Right lobe of liver (tissue), 6 donors: ENCODE measurements around the gene PGAM5. TPM values are rescaled to one million over a fixed set of nuclear protein-coding genes. Genes with fewer than 3 reads are reported as not detected.

Experiments
- ATAC-seq, 4 donors: fragments of 200-7000 bp; cut with Tn5 transposase; one replicate each; pipeline ENCODE4 v1.9.1; 2020; ENCODE audit warnings: mild to moderate bottlenecking in 4 of 4, moderate library complexity in 4 of 4
- DNase-seq, 3 donors: peaks; one replicate each; pipeline ENCODE4 v3.0.0-alpha.2; 2020
- H3K27ac ChIP-seq, 3 donors: fragments of 200-600 bp; one replicate each; pipeline ENCODE4 v1.8.0; 2022
- H3K27me3 ChIP-seq, 2 donors: fragments of 200-600 bp; one replicate each; pipeline ENCODE4 v1.8.0; 2022
- H3K36me3 ChIP-seq, 4 donors: fragments of 200-600 bp; sonication (generic) in 1 of 4; one replicate each; pipeline versions ENCODE4 v1.5.1 to v1.8.0; 2017 to 2022; ENCODE audit warnings: control low read depth in 1 of 4
- H3K4me1 ChIP-seq, 4 donors: fragments of 200-600 bp; sonication (generic) in 1 of 4; one replicate each; pipeline versions ENCODE4 v1.5.1 to v1.8.0; 2017 to 2022; ENCODE audit warnings: control low read depth in 1 of 4
- H3K4me3 ChIP-seq, 3 donors: fragments of 200-600 bp; one replicate each; pipeline ENCODE4 v1.8.0; 2022
- H3K9me3 ChIP-seq, 4 donors: fragments of 200-600 bp; sonication (generic) in 1 of 4; one replicate each; pipeline versions ENCODE4 v1.5.1 to v1.8.0; 2017 to 2022; ENCODE audit warnings: control low read depth in 1 of 4
- CTCF ChIP-seq, 4 donors: fragments of 200-600 bp in 3 of 4; fragments of 450-650 bp in 1 of 4; IDR thresholded peaks; one replicate each; pipeline versions ENCODE4 v1.5.1 to v1.8.0; 2016 to 2022; ENCODE audit warnings: antibody characterized with exemption in 4 of 4, mild to moderate bottlenecking in 2 of 4
- POLR2A ChIP-seq: fragments of 450-650 bp; IDR thresholded peaks from one replicate; pipeline ENCODE4 v1.6.1; 2017; ENCODE audit warnings: antibody characterized with exemption, mild to moderate bottlenecking
- WGBS: methylation state at CpG from one replicate; pipeline ENCODE4 v1.1.6; 2018; ENCODE audit warnings: low coverage, low lambda C conversion rate; ENCODE audit not compliant: insufficient coverage; ENCODE audit errors: missing lambda C conversion rate; 5-methylcytosine and 5-hydroxymethylcytosine counted together
- intact Hi-C, 2 donors: fragments of 100-400 bp; cut with DNase I; formaldehyde crosslinking; loops; one replicate each; pipeline versions ENCODE4 v1.11.2 to v1.14.1; 2022
- total RNA-seq, 6 experiments: library from RNA; depleted of rRNA in 2 of 6; stranded (reverse); fragments of >200 nt in 2 of 6; fragmentation: NEBNext Ultra II Directional in 3 of 6; extraction: Animal tissue kit (Norgen Biotek cat#: 25700) in 3 of 6; gene quantifications; one replicate each; pipeline versions ENCODE4 v1.1.0 to v1.2.4, GENCODE V29; 2016 to 2023
- donor health status: DM: no; HTN: yes; CAD: no.
- donor health status: DM: no; HTN: no; CAD: no.
- donor health status: DM: no; HTN: no; CAD: no.
- donor health status: DM: no; HTN: yes; CAD: no.
- donor health status: DM: no; HTN: yes; CAD: no.

PGAM5 gene
- total RNA-seq, 6 experiments from 2014 or later: 22.7 to 50.7 (median 27.6) TPM

GRCh38 chr12:132759359-132759758, 48.7 kb downstream of the PGAM5 start:
- TF ChIP-seq POLR2A (no peak), CTCF (IDR thresholded peaks at IDR 0.05) (no peak)
- H3K9me3 ChIP-seq: no peaks in the 10 kb centered on the region
- H3K27me3 ChIP-seq: no peaks in the 10 kb centered on the region
- no peak for ATAC-seq
- H3K36me3 ChIP-seq: peaks cover 0 to 6% (median 2%) of the 10 kb centered on the region in 4 donors
- no peak overlapping the region for H3K27ac ChIP-seq
- intact Hi-C loops: no loop called here
- WGBS: 90% methylated on average over 8 of the region's 8 CpGs
- no peak for DNase-seq
- no peak overlapping the region for H3K4me3 ChIP-seq
- peaks cover 0 to 6% (median 3%) of the 10 kb centered on the region in 4 donors for H3K4me1 ChIP-seq

- ATAC-seq: peak; percentile 11 to 52 (median 44)
- WGBS: under 1% methylated on average over 38 of the region's 97 CpGs
These were observed 50.6 kb downstream of the PGAM5 start, which contains the start of gene ANKLE2 for GRCh38 chr12:132761032-132761920. Gene ANKLE2 (minus strand): TSS chr12:132761832. CDS start chr12:132761798, 34 bp downstream.

GRCh38 chr12:132761921-132762583, 51.4 kb downstream of the PGAM5 start:
- 0% methylated on average over 6 of the region's 89 CpGs for WGBS
- DNase-seq (peak; percentile 88 to 92 (median 92)), ATAC-seq (peak; percentile 85 to 95 (median 94))
- H3K27me3 ChIP-seq: no peaks in the 10 kb centered on the region
- intact Hi-C loops: no loop called here
- H3K27ac ChIP-seq: peak overlapping the region; percentile 80 to 88 (median 87)
- TF ChIP-seq CTCF (IDR thresholded peaks at IDR 0.05) (peak; percentile 9 to 33 (median 30)), POLR2A (peak; percentile 76)
- peaks cover 0 to 6% (median 3%) of the 10 kb centered on the region in 4 donors for H3K4me1 ChIP-seq
- H3K36me3 ChIP-seq: no peaks in the 10 kb centered on the region
- no peaks in the 10 kb centered on the region for H3K9me3 ChIP-seq
- peak overlapping the region; percentile 40 to 91 (median 63) for H3K4me3 ChIP-seq

More at GRCh38 chr12:132761032-132761920, 50.6 kb downstream of the PGAM5 start, which contains the start of gene ANKLE2:
- no peaks in the 10 kb centered on the region for H3K9me3 ChIP-seq
- peak within 1 kb of the TSS; percentile 80 to 88 (median 87) for H3K27ac ChIP-seq
- peak within 1 kb of the TSS; percentile 80 to 91 (median 81) for H3K4me3 ChIP-seq
- DNase-seq: peak; percentile 55 to 70 (median 61)
- H3K4me1 ChIP-seq: peaks cover 0 to 6% (median 3%) of the 10 kb centered on the region in 4 donors
- TF ChIP-seq CTCF (IDR thresholded peaks at IDR 0.05) (no peak), POLR2A (no peak)
- no peaks in the 10 kb centered on the region for H3K27me3 ChIP-seq
- no peaks in the 10 kb centered on the region for H3K36me3 ChIP-seq
- intact Hi-C loops: no loop called here

GRCh38 chr12:132764231-132764630, 53.6 kb downstream of the PGAM5 start:
- WGBS: 95% methylated on average over 11 of the region's 20 CpGs
- H3K9me3 ChIP-seq: no peaks in the 10 kb centered on the region
- DNase-seq (no peak), ATAC-seq (no peak)
- peaks cover 0 to 11% (median 3%) of the 10 kb centered on the region in 4 donors for H3K4me1 ChIP-seq
- TF ChIP-seq CTCF (IDR thresholded peaks at IDR 0.05): no peak
- no peak for TF ChIP-seq POLR2A
- intact Hi-C loops: no loop called here
- no peaks in the 10 kb centered on the region for H3K27me3 ChIP-seq
- no peaks in the 10 kb centered on the region for H3K36me3 ChIP-seq
- H3K27ac ChIP-seq: no peak overlapping the region
- H3K4me3 ChIP-seq: no peak overlapping the region
